ENCODE measurements around the gene COLQ.

The COLQ gene

GRCh38 chr3:15405448-15406050 is 116.0 kb downstream of the COLQ start (continued):
- TF ChIP-seq RARB (CRISPR knock-in tag; IDR thresholded peaks at IDR 0.05) (no peak), ESRRG (CRISPR knock-in tag; IDR thresholded peaks at IDR 0.05) (no peak), ZFP3 (CRISPR knock-in tag; IDR thresholded peaks at IDR 0.05) (no peak), ARNTL (CRISPR knock-in tag; IDR thresholded peaks at IDR 0.05; ENCODE audit: borderline replicate concordance, low read depth) (no peak), ZNF8 (CRISPR knock-in tag; IDR thresholded peaks at IDR 0.05) (no peak), GLIS3 (CRISPR knock-in tag; IDR thresholded peaks at IDR 0.05) (no peak)

GRCh38 chr3:15404767-15405166 is 116.7 kb downstream of the COLQ start:
- ATAC-seq = no peak
- TF ChIP-seq ZFP30 (CRISPR knock-in tag; IDR thresholded peaks at IDR 0.05) (no peak), OSR1 (CRISPR knock-in tag; IDR thresholded peaks at IDR 0.05) (no peak), PATZ1 (CRISPR knock-in tag; IDR thresholded peaks at IDR 0.05; ENCODE audit: borderline replicate concordance) (no peak), BACH2 (CRISPR knock-in tag; IDR thresholded peaks at IDR 0.05; ENCODE audit: borderline replicate concordance) (no peak), SNAI2 (CRISPR knock-in tag; IDR thresholded peaks at IDR 0.05) (no peak), POU6F1 (CRISPR knock-in tag; IDR thresholded peaks at IDR 0.05; ENCODE audit: borderline replicate concordance, low read depth) (no peak), TCF4 (CRISPR knock-in tag; IDR thresholded peaks at IDR 0.05; ENCODE audit: borderline replicate concordance) (no peak)

- no peak for ATAC-seq
- TF ChIP-seq ESRRG (CRISPR knock-in tag; IDR thresholded peaks at IDR 0.05) (no peak), BACH2 (CRISPR knock-in tag; IDR thresholded peaks at IDR 0.05; ENCODE audit: borderline replicate concordance) (no peak), CSDC2 (CRISPR knock-in tag; IDR thresholded peaks at IDR 0.05) (no peak), CREB5 (CRISPR knock-in tag; IDR thresholded peaks at IDR 0.05; ENCODE audit: low read depth) (no peak), CSRNP3 (CRISPR knock-in tag; IDR thresholded peaks at IDR 0.05) (no peak), TCF4 (CRISPR knock-in tag; IDR thresholded peaks at IDR 0.05; ENCODE audit: borderline replicate concordance) (no peak), PATZ1 (CRISPR knock-in tag; IDR thresholded peaks at IDR 0.05; ENCODE audit: borderline replicate concordance) (no peak), ISL1 (CRISPR knock-in tag; IDR thresholded peaks at IDR 0.05) (no peak), ZC3H10 (CRISPR knock-in tag; IDR thresholded peaks at IDR 0.05) (no peak), ZNF565 (CRISPR knock-in tag; conservative IDR thresholded peaks at IDR 0.05; ENCODE audit: low read depth) (no peak)
Observed at GRCh38 chr3:15403965-15404364, 117.5 kb downstream of the COLQ start.

GRCh38 chr3:15403495-15403894 is 118.0 kb downstream of the COLQ start:
- ATAC-seq = no peak
- no peak for TF ChIP-seq ZNF8 (CRISPR knock-in tag; IDR thresholded peaks at IDR 0.05)
- no peak for TF ChIP-seq SNAI2 (CRISPR knock-in tag; IDR thresholded peaks at IDR 0.05)
- TF ChIP-seq TCF4 (CRISPR knock-in tag; IDR thresholded peaks at IDR 0.05; ENCODE audit: borderline replicate concordance) = no peak
- TF ChIP-seq RARB (CRISPR knock-in tag; IDR thresholded peaks at IDR 0.05) = no peak
- TF ChIP-seq ESRRG (CRISPR knock-in tag; IDR thresholded peaks at IDR 0.05) = no peak
- no peak for TF ChIP-seq ISL1 (CRISPR knock-in tag; IDR thresholded peaks at IDR 0.05)
- no peak for TF ChIP-seq ZFP30 (CRISPR knock-in tag; IDR thresholded peaks at IDR 0.05)
- no peak for TF ChIP-seq POU6F1 (CRISPR knock-in tag; IDR thresholded peaks at IDR 0.05; ENCODE audit: borderline replicate concordance, low read depth)
- no peak for TF ChIP-seq PATZ1 (CRISPR knock-in tag; IDR thresholded peaks at IDR 0.05; ENCODE audit: borderline replicate concordance)
- no peak for TF ChIP-seq CSDC2 (CRISPR knock-in tag; IDR thresholded peaks at IDR 0.05)
